ENCODE data around the gene MFGE8.

MFGE8 gene

DNA sequence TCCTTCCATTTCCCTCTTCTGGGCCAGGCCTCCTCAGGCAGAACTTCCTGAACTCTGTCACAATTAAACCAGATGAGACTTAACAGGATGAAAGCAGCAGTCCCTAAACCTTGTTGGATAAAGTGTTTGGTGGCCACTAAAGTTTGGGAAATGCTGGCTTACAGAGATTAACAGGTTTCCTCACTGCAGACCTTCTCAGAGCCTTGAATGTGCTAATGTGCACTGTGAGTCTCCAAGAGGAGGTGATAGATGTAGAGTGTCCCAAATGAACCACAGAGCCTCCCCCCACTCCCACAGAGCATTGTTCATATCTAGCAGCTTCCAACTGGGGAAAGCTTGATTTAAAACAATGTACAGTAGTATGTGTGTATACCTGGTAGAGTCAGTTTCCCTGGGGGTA, 60.7 kb downstream of the MFGE8 start:
- no peak for DNase-seq (ENCODE audit: low read depth, low spot score)
- TF ChIP-seq, protein P1, sequence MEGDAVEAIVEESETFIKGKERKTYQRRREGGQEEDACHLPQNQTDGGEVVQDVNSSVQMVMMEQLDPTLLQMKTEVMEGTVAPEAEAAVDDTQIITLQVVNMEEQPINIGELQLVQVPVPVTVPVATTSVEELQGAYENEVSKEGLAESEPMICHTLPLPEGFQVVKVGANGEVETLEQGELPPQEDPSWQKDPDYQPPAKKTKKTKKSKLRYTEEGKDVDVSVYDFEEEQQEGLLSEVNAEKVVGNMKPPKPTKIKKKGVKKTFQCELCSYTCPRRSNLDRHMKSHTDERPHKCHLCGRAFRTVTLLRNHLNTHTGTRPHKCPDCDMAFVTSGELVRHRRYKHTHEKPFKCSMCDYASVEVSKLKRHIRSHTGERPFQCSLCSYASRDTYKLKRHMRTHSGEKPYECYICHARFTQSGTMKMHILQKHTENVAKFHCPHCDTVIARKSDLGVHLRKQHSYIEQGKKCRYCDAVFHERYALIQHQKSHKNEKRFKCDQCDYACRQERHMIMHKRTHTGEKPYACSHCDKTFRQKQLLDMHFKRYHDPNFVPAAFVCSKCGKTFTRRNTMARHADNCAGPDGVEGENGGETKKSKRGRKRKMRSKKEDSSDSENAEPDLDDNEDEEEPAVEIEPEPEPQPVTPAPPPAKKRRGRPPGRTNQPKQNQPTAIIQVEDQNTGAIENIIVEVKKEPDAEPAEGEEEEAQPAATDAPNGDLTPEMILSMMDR (IDR thresholded peaks at IDR 0.05; ENCODE audit: low read depth, low read length) = no peak
- in situ Hi-C loops (cut with HindIII; ENCODE audit: low sequenced_read_pairs) = no loop called here
- no peak overlapping the region for H3K4me3 ChIP-seq (ENCODE audit: low read depth, low read length)

DNA sequence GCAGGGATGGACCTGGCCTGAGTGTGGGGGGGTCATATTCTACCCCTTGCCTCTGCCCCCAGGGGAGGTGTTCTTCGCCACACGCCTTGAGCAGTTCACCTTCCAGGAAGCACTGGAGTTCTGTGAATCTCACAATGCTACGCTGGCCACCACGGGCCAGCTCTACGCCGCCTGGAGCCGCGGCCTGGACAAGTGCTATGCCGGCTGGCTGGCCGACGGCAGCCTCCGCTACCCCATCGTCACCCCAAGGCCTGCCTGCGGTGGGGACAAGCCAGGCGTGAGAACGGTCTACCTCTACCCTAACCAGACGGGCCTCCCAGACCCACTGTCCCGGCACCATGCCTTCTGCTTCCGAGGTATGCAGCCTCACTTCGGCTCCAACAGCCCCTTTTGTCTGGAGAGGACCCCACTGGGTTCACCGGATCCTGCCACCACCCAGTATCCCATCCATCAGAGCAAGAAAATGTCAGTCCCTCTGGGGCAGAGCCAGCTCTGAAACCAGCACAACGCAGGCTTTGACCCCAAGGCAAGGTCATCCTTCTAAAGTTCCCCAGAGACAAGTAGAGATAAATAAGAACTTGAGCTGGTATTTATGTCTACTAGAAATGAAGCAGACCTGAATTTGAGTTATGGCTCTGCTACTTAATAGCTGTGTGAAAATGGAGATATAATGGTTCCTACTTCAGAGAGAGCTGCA, 63.7 kb downstream of the MFGE8 start:
- DNase-seq (ENCODE audit: low read depth, low spot score) = no peak
- TF ChIP-seq, protein P1 (IDR thresholded peaks at IDR 0.05; ENCODE audit: low read depth, low read length) = no peak
- no peak overlapping the region for H3K4me3 ChIP-seq (ENCODE audit: low read depth, low read length)
- in situ Hi-C loops (cut with HindIII; ENCODE audit: low sequenced_read_pairs) = no loop called here
